GM12891 (cell line): Measurements from ENCODE around the gene RBM18.

Experiments
- DNase-seq: peaks from one replicate; pipeline ENCODE4 v3.0.0; 2011; ENCODE audit warnings: low spot score; ENCODE audit not compliant: insufficient read length
- FAIRE-seq: peaks from 2 replicates; lab custom pipeline; 2011; peaks lifted over from hg19 to GRCh38; lab: Jason Lieb, UNC
- PAX5 ChIP-seq: IDR thresholded peaks from 2 replicates; pipeline ENCODE4 v1.6.1; 2011; ENCODE audit warnings: low read length, moderate library complexity, mild to moderate bottlenecking; ENCODE audit not compliant: insufficient read depth, severe bottlenecking
- POLR2A ChIP-seq: IDR thresholded peaks from 2 replicates; pipeline ENCODE4 v1.6.1; 2011; ENCODE audit warnings: low read depth, low read length, control low read depth
- POLR2AphosphoS5 ChIP-seq: IDR thresholded peaks from 2 replicates; pipeline ENCODE4 v1.6.1; 2011; ENCODE audit warnings: low read depth, low read length, control low read depth
- POU2F2 ChIP-seq: IDR thresholded peaks from 2 replicates; pipeline ENCODE4 v1.6.1; 2011; ENCODE audit warnings: low read depth, mild to moderate bottlenecking, control low read depth, low read length, moderate library complexity
- SPI1 ChIP-seq: IDR thresholded peaks from 2 replicates; pipeline ENCODE4 v1.6.1; 2011; ENCODE audit warnings: low read depth, low read length, control low read depth
- TAF1 ChIP-seq: IDR thresholded peaks from 2 replicates; pipeline ENCODE4 v1.6.1; 2011; ENCODE audit warnings: low read depth, low read length, control low read depth

The RBM18 gene

DNA sequence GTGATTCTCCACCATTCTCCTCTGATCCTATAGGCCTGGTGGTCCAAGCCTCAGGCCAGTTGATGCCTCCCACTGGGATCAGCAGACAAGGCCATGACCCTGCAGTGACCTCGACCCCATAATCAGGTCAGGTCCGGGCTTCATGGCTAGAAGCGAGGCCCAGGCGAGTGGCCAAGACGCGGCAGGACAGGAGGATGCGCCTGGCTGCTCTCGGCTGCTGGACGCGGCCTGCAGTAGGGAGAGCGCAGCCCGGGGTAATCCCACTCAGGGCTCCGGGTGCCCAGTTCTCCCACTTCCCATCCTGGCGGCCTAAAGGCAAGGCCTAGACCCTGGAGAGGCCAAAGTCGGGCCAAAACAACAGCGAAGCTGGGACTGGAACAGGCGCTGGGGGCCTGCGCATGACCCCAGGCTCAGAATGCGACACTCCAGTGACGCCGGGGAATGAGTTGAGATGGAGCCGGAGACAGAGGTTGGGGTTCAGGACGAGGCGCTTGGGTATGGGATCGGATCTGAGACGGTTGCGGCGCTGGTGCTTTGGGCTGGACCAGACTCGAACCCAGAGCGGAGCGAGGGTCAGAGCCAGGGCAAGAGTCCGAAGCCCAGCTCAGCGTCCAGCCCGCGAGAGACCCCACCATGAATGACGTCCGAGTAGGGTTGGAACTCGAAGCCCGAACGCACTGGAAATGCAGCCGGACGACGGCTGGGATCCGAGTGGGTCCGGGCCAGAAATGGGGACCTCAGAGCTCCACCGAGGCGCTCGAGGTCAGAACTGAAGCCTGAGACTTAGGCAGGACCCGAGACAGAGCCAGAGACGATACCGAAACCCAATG is 39.1 kb downstream of the RBM18 start:
- TF ChIP-seq PAX5 (no peak), POU2F2 (no peak), POLR2A (no peak), TAF1 (no peak), SPI1 (no peak), POLR2AphosphoS5 (no peak)
- DNase-seq, result no peak
- FAIRE-seq, result no peak

DNA sequence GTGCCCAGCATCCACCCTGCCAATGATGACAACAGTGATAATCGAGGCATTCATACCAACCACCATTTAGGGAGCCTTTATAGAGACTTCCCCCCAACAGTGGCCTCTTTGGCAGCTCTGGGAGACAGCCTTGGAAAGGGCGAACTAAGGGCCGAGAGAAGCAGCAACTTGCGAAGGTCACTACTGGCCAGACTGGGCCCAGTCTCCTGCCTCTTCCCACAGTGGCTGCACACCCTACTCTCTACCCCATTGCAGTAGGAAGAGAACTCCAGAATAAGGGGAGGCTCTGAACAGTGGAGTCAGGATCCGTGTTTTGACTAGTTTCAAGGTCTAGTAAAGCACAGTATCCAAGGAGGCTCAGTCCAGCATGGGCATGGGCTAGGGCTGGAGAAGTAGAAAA is 41.2 kb downstream of the RBM18 start:
- FAIRE-seq (no peak), DNase-seq (no peak)
- TF ChIP-seq POU2F2, result no peak

DNA sequence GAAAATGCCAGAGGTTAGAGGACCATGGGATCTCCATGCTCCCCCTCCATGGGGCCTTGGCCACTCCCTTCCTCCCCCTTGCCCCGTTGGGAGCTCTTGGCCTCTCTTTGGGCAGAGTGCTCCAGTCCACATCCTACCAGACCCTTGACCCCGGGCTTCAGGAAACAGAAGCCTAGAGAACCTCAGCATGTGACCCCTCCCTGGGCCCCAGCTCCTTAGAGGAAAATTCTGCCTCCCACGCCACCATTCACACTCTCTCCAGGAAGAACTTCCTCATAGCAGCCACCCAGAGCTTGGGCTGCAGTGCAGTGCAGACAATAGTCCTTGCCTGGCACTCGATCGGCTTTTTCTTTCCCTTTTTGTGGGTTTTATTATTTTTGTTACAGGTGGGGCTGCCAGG is 41.8 kb downstream of the RBM18 start:
- TF ChIP-seq POLR2A, result no peak
- no peak for TF ChIP-seq SPI1
- TF ChIP-seq POU2F2, result no peak
- no peak for TF ChIP-seq POLR2AphosphoS5
- DNase-seq, result no peak
- no peak for FAIRE-seq

GRCh38 chr9:122221183-122221811 is 43.3 kb downstream of the RBM18 start:
- DNase-seq, result no peak

DNA sequence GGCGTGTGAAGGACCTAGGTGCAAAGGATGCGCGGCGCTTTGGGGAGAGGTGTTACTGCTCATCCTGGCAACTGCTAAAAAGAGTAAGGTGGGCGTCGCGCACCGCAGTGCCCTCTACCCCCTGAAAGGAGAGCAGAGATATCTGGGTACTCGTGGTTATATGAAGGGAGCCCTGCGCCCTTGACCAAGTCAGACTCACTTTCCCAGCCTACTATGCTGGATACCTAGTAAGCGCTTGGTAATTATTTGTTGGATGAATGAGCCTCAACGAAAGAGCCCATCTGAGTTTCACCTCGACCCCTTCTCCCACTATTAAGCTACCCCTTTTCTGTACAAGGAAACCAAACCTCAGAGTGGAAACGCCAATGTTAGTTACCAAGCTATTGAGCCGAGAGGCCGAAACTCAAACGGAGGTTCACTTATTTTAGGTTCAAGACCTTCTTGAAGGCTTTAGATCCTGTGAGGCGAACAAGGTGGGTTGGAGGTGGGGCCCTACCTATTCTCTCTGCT is 43.9 kb downstream of the RBM18 start:
- DNase-seq (no peak), FAIRE-seq (no peak)
- TF ChIP-seq POU2F2 (no peak), SPI1 (no peak), POLR2A (no peak), TAF1 (no peak), POLR2AphosphoS5 (no peak), PAX5 (no peak)

More at GRCh38 chr9:122221183-122221811, 43.3 kb downstream of the RBM18 start:
- FAIRE-seq, result no peak
- TF ChIP-seq SPI1 (no peak), TAF1 (no peak), POLR2AphosphoS5 (no peak), POLR2A (no peak), POU2F2 (no peak), PAX5 (no peak)

- no peak for DNase-seq
- TF ChIP-seq SPI1, result no peak
- TF ChIP-seq POLR2AphosphoS5, result no peak
- no peak for TF ChIP-seq TAF1
- TF ChIP-seq POLR2A, result no peak
- TF ChIP-seq PAX5, result no peak
- no peak for TF ChIP-seq POU2F2
- FAIRE-seq, result no peak
Measured at GRCh38 chr9:122219856-122220672, 44.6 kb downstream of the RBM18 start.

- TF ChIP-seq TAF1, result no peak
- TF ChIP-seq PAX5, result no peak
- no peak for TF ChIP-seq SPI1
- TF ChIP-seq POU2F2, result no peak
- no peak for TF ChIP-seq POLR2A
- TF ChIP-seq POLR2AphosphoS5, result no peak
- no peak for DNase-seq
- FAIRE-seq, result no peak
Measured at GRCh38 chr9:122218935-122219855, 45.4 kb downstream of the RBM18 start.

DNA sequence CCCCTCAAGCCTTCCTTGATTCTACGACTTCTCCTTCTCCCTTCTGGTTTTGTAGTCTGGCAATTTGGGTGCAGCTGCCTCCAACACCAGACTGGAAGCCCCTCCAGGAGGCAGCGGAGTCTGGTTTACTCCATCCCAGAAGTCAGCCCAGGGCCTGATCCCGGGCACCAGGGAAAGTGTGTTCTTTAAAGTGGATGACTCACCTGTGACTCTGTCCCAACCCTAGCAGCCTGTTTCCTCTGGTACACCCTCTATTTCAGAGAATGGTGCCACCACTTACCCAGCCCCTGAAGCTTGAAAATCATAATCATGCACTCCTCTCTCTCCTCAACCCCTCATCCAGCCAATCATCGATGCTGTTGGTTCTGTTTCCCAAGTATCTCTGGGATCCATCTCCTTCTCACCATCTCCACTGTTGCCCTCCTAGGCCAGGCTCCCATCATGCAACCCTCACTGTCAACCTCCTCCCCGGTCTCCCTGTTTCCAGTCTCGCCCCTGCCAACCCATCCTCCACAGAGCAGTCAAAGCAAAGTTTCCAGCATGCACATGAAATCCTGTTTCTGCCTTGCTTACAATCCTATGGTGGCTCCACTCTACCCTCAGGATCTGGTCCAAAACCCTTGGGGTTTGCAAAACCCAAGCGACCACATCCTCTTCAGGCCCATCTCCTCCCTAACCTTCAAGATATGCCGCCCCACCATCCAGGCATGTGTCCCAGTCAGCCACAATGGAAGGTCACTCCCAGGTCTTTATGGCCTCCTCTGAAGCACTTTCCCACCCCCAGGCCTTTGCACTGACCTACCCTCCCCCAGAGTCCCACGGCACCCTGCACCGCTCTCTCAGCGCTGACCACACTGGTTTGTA is 46.3 kb downstream of the RBM18 start:
- DNase-seq (no peak), FAIRE-seq (no peak)
- no peak for TF ChIP-seq TAF1
- no peak for TF ChIP-seq POLR2A
- no peak for TF ChIP-seq POLR2AphosphoS5
- TF ChIP-seq SPI1, result no peak
- no peak for TF ChIP-seq PAX5
- TF ChIP-seq POU2F2, result no peak
